IMR-90 (cell line): Measurements from ENCODE around the gene MZT2A. TPM values are rescaled to one million over a fixed set of nuclear protein-coding genes. Genes with fewer than 3 reads are reported as not detected.
"Not testable (repeated sequence)": the region's sequence is repeated elsewhere in the genome, so short reads cannot be mapped to it uniquely, and the experiment has no call there.

Experiments used
- ATAC-seq: fragments of 200-7000 bp; cut with Tn5 transposase; 2 replicates; pipeline ENCODE4 v1.9.1; 2020; ENCODE audit warnings: low read depth, mild to moderate bottlenecking, moderate library complexity
- BruUV-seq: library from RNA; stranded (reverse); fragments of 400-500 nt; replicated peaks from 2 replicates; lab custom pipeline; 2021; lab: Mats Ljungman, UMichigan
- CTCF ChIA-PET: fragments of 300-600 bp; formaldehyde crosslinking; extraction: SDS; loops from one replicate; lab custom pipeline; 2021; ENCODE audit warnings: antibody characterized with exemption; lab: Yijun Ruan, JAX
- POLR2A ChIA-PET: fragments of 300-600 bp; sonication (Branson Sonifier 250); formaldehyde crosslinking; loops from one replicate; lab custom pipeline; 2022; ENCODE audit warnings: antibody characterized with exemption; ENCODE audit not compliant: unreplicated experiment; lab: Charles Lee
- DNase-seq: peaks from one replicate; pipeline ENCODE4 v3.0.0; 2013
- H2AFZ ChIP-seq: replicated peaks from 2 replicates; pipeline ENCODE3; 2013; ENCODE audit warnings: low read length, mild to moderate bottlenecking; ENCODE audit not compliant: poor library complexity
- H2AK5ac ChIP-seq: 2 replicates; pipeline ENCODE4 v1.6.1; 2013; ENCODE audit warnings: low read depth, low read length, inconsistent platforms
- H2AK9ac ChIP-seq: replicated peaks from 2 replicates; pipeline ENCODE3; 2013; ENCODE audit warnings: mild to moderate bottlenecking, low read depth, low read length, moderate library complexity; ENCODE audit not compliant: poor library complexity
- H2BK120ac ChIP-seq: 2 replicates; pipeline ENCODE4 v1.6.1; 2013; ENCODE audit warnings: low read depth, low read length, inconsistent platforms
- H2BK15ac ChIP-seq: 3 replicates; pipeline ENCODE4 v1.6.1; 2013; ENCODE audit warnings: low read depth, low read length, inconsistent platforms
- H2BK20ac ChIP-seq: 2 replicates; pipeline ENCODE4 v1.6.1; 2013; ENCODE audit warnings: low read depth, mild to moderate bottlenecking, inconsistent platforms, low read length, moderate library complexity
- H2BK5ac ChIP-seq: 2 replicates; pipeline ENCODE4 v1.6.1; 2013; ENCODE audit warnings: mild to moderate bottlenecking, low read depth, low read length, inconsistent platforms; ENCODE audit not compliant: poor library complexity, severe bottlenecking
- H3K14ac ChIP-seq: replicated peaks from 2 replicates; pipeline ENCODE4 v1.6.1; 2013; ENCODE audit warnings: low read depth, low read length, inconsistent platforms
- H3K18ac ChIP-seq: 2 replicates; pipeline ENCODE4 v1.6.1; 2013; ENCODE audit warnings: low read depth, low read length, control low read depth
- H3K23ac ChIP-seq: 2 replicates; pipeline ENCODE4 v1.6.1; 2013; ENCODE audit warnings: low read depth, low read length, inconsistent platforms
- H3K27ac ChIP-seq: 2 replicates; pipeline ENCODE4 v1.5.1; 2013; ENCODE audit warnings: mild to moderate bottlenecking, control low read depth, low read length; ENCODE audit not compliant: insufficient read depth
- H3K27me3 ChIP-seq: 2 replicates; pipeline ENCODE4 v1.6.1; 2013; ENCODE audit warnings: low read length; ENCODE audit not compliant: control insufficient read depth, insufficient read depth
- H3K36me3 ChIP-seq: 2 replicates; pipeline ENCODE4 v1.6.1; 2013; ENCODE audit warnings: low read length, mixed read lengths; ENCODE audit not compliant: control insufficient read depth, insufficient read depth
- H3K4ac ChIP-seq: 2 replicates; pipeline ENCODE4 v1.6.1; 2013; ENCODE audit warnings: low read depth, low read length, inconsistent platforms
- H3K4me1 ChIP-seq: 2 replicates; pipeline ENCODE4 v1.6.1; 2013; ENCODE audit warnings: low read length, mixed read lengths; ENCODE audit not compliant: control insufficient read depth, insufficient read depth
- H3K4me2 ChIP-seq: 2 replicates; pipeline ENCODE4 v1.6.1; 2013; ENCODE audit warnings: low read depth, mild to moderate bottlenecking, control low read depth, low read length, moderate library complexity
- H3K4me3 ChIP-seq: 2 replicates; pipeline ENCODE4 v1.5.1; 2013; ENCODE audit warnings: low read depth, mild to moderate bottlenecking, control low read depth, low read length, moderate library complexity; ENCODE audit not compliant: insufficient read depth
- H3K56ac ChIP-seq: 2 replicates; pipeline ENCODE4 v1.6.1; 2013; ENCODE audit warnings: low read length, inconsistent platforms; ENCODE audit not compliant: insufficient read depth; ENCODE audit errors: extremely low read depth
- H3K79me1 ChIP-seq, 2 experiments: 2 replicates each; pipeline ENCODE4 v1.6.1; 2013; ENCODE audit warnings: low read length in 2 of 2, inconsistent platforms in 1 of 2, low read depth in 1 of 2
- H3K9ac ChIP-seq: 2 replicates; pipeline ENCODE4 v1.6.1; 2013; ENCODE audit warnings: low read depth, low read length, control low read depth
- H3K9me1 ChIP-seq: 2 replicates; pipeline ENCODE4 v1.6.1; 2013; ENCODE audit warnings: low read length, inconsistent platforms; ENCODE audit not compliant: insufficient read depth
- H3K9me3 ChIP-seq: 2 replicates; pipeline ENCODE4 v1.6.1; 2013; ENCODE audit warnings: low read length; ENCODE audit not compliant: control insufficient read depth, insufficient read depth
- H4K20me1 ChIP-seq: 2 replicates; pipeline ENCODE4 v1.6.1; 2013; ENCODE audit warnings: low read length, inconsistent platforms; ENCODE audit not compliant: insufficient read depth
- H4K5ac ChIP-seq: 2 replicates; pipeline ENCODE4 v1.6.1; 2013; ENCODE audit warnings: mild to moderate bottlenecking, low read depth, low read length, control low read depth
- H4K8ac ChIP-seq, 2 experiments: 2 replicates each; pipeline ENCODE4 v1.6.1; 2013; ENCODE audit warnings: low read depth in 2 of 2, low read length in 2 of 2, control low read depth in 1 of 2, inconsistent platforms in 1 of 2
- H4K91ac ChIP-seq: 2 replicates; pipeline ENCODE4 v1.6.1; 2013; ENCODE audit warnings: low read depth, low read length, inconsistent platforms; ENCODE audit not compliant: insufficient read depth
- BHLHE40 ChIP-seq: fragments of 150-350 bp; IDR thresholded peaks from 2 replicates; pipeline ENCODE4 v1.6.1; 2016; ENCODE audit warnings: mild to moderate bottlenecking, low read depth, low read length
- CEBPB ChIP-seq: IDR thresholded peaks from 2 replicates; pipeline ENCODE4 v1.6.1; 2012; ENCODE audit warnings: low read depth, low read length, improper control_type of control experiment
- CTCF ChIP-seq: conservative IDR thresholded peaks from 2 replicates; pipeline ENCODE4 v1.5.1; 2012; ENCODE audit warnings: mild to moderate bottlenecking, low read depth, low read length, improper control_type of control experiment
- ELK1 ChIP-seq: fragments of 150-350 bp; IDR thresholded peaks from 2 replicates; pipeline ENCODE4 v1.6.1; 2016; ENCODE audit warnings: low read depth, mild to moderate bottlenecking, low read length, moderate library complexity, borderline replicate concordance
- MXI1 ChIP-seq: IDR thresholded peaks from 2 replicates; pipeline ENCODE4 v1.6.1; 2012; ENCODE audit warnings: low read depth, mild to moderate bottlenecking, low read length, moderate library complexity, borderline replicate concordance
- RAD21 ChIP-seq: IDR thresholded peaks from 2 replicates; pipeline ENCODE4 v1.6.1; 2012; ENCODE audit warnings: low read length, improper control_type of control experiment
- SMC3 ChIP-seq: fragments of 150-350 bp; IDR thresholded peaks from 2 replicates; pipeline ENCODE4 v1.6.1; 2016; ENCODE audit warnings: low read depth, mild to moderate bottlenecking, antibody characterized with exemption, low read length, moderate library complexity
- WGBS, 2 experiments: methylation state at CpG; one replicate each; pipeline versions ENCODE4 v1.1.5 to v1.1.7; 2013; ENCODE audit warnings: missing lambda C conversion rate in 2 of 2; ENCODE audit not compliant: insufficient read length in 1 of 2; ENCODE audit errors: extremely low coverage in 2 of 2; 5-methylcytosine and 5-hydroxymethylcytosine counted together
- dilution Hi-C: fragments of 300-500 bp; cut with HindIII; formaldehyde crosslinking; loops from one replicate; pipeline ENCODE4 v1.14.3; 2018; ENCODE audit warnings: low sequenced_read_pairs; ENCODE audit not compliant: unreplicated experiment
- in situ Hi-C: fragments of 300-500 bp; cut with MboI; formaldehyde crosslinking; loops from 3 replicates; pipeline ENCODE4 v1.14.3; 2019; ENCODE audit warnings: low sequenced_read_pairs, inconsistent platforms, mixed read lengths
- intact Hi-C: fragments of 100-400 bp; cut with micrococcal nuclease; formaldehyde crosslinking; loops from 2 replicates; pipeline ENCODE4 v1.10.0; 2022
- polyA plus RNA-seq, 3 experiments: library from polyadenylated mRNA; depleted of rRNA; stranded (reverse); fragments of >200 nt; gene quantifications; 2 replicates each; pipeline ENCODE4 v1.2.3, GENCODE V29; 2012; ENCODE audit warnings: low replicate concordance in 1 of 3
- total RNA-seq: library from RNA; depleted of rRNA; stranded (reverse); fragments of >200 nt; gene quantifications from 2 replicates; pipeline ENCODE4 v1.2.3, GENCODE V29; 2012

The MZT2A gene
- total and polyA plus RNA-seq, 2 of the 4 experiments (the other 2 are of a cell fraction), result 23.1 to 82.3 TPM

GRCh38 chr2:131445896-131446295, 46.3 kb downstream of the MZT2A start:
- H3K18ac ChIP-seq, result no peak overlapping the region
- H3K9ac ChIP-seq, result no peak overlapping the region
- no peak overlapping the region for H3K56ac ChIP-seq
- no peaks in the 10 kb centered on the region for H3K9me3 ChIP-seq
- no peak overlapping the region for H3K4me2 ChIP-seq
- no peak overlapping the region for H4K91ac ChIP-seq
- ChIA-PET POLR2A (no interaction called here), CTCF (no interaction called here)
- no peak overlapping the region for H2BK15ac ChIP-seq
- no peaks in the 10 kb centered on the region for H3K4me1 ChIP-seq
- no peaks in the 10 kb centered on the region for H3K36me3 ChIP-seq
- no peak overlapping the region for H4K5ac ChIP-seq
- BruUV-seq, result no TSS peak
- H3K27ac ChIP-seq, result no peak overlapping the region
- no peak overlapping the region for H2BK20ac ChIP-seq
- no peak overlapping the region for H2AK5ac ChIP-seq
- 88% methylated on average over 8 of the region's 19 CpGs; no CpG with 5 or more reads in 1 of the 2 experiments for WGBS, 2 experiments
- no peaks in the 10 kb centered on the region for H3K79me1 ChIP-seq
- no peaks in the 10 kb centered on the region for H4K20me1 ChIP-seq
- ATAC-seq (no peak), DNase-seq (no peak)
- H2AK9ac ChIP-seq, result no peak overlapping the region
- TF ChIP-seq ELK1, result no peak
- no peak for TF ChIP-seq RAD21
- TF ChIP-seq CEBPB, result no peak
- TF ChIP-seq SMC3, result no peak
- no peak for TF ChIP-seq BHLHE40
- no peak for TF ChIP-seq MXI1
- no peak for TF ChIP-seq CTCF
- no peak overlapping the region for H3K4ac ChIP-seq
- H3K9me1 ChIP-seq, result no peaks in the 10 kb centered on the region
- H4K8ac ChIP-seq, result no peak overlapping the region
- dilution Hi-C loops, result no loop called here
- intact Hi-C loops, result no loop called here
- no peak overlapping the region for H2BK5ac ChIP-seq
- H3K27me3 ChIP-seq, result no peaks in the 10 kb centered on the region
- in situ Hi-C loops, result no loop called here
- H3K14ac ChIP-seq, result no peak overlapping the region
- no peak overlapping the region for H2AFZ ChIP-seq
- H2BK120ac ChIP-seq, result no peak overlapping the region
- no peak overlapping the region for H3K23ac ChIP-seq
- H3K4me3 ChIP-seq, result no peak overlapping the region

- H3K36me3 ChIP-seq, H3K79me1 ChIP-seq, intact Hi-C loops, POLR2A ChIA-PET, H2BK15ac ChIP-seq, DNase-seq, H3K27ac ChIP-seq, H3K4ac ChIP-seq, H3K23ac ChIP-seq, H4K8ac ChIP-seq, H3K9me1 ChIP-seq, H3K14ac ChIP-seq, CTCF ChIA-PET, BruUV-seq, H3K27me3 ChIP-seq, H3K4me1 ChIP-seq, H2BK5ac ChIP-seq, H3K56ac ChIP-seq, H3K18ac ChIP-seq, H3K4me3 ChIP-seq, dilution Hi-C loops, H3K9ac ChIP-seq, H2AK5ac ChIP-seq, H3K4me2 ChIP-seq, ATAC-seq, H2AFZ ChIP-seq, H4K20me1 ChIP-seq, in situ Hi-C loops, H4K5ac ChIP-seq, H4K91ac ChIP-seq, H2AK9ac ChIP-seq, H2BK20ac ChIP-seq, H2BK120ac ChIP-seq, H3K9me3 ChIP-seq: not testable (repeated sequence)
- WGBS, 2 experiments, result 95% methylated on average over 4 of the region's 21 CpGs; no CpG with 5 or more reads in 1 of the 2 experiments
Observed at GRCh38 chr2:131445515-131445797, 46.7 kb downstream of the MZT2A start.
